ENCODE measurements around the gene CNTNAP2.

Gene CNTNAP2

GRCh38 chr7:147803151-147803550 is 1686.5 kb downstream of the CNTNAP2 start:
- Histone ChIP-seq H3K27me3 (ENCODE audit: low read length) (no peaks in the 10 kb centered on the region; the same call in 1 of the 2 replicates), H4K20me1 (ENCODE audit: low read depth, low read length) (no peaks in the 10 kb centered on the region), H3K4me3 (ENCODE audit: insufficient read depth, low read length, poor library complexity, severe bottlenecking) (no peak overlapping the region), H2AFZ (ENCODE audit: low read depth, low read length, severe bottlenecking) (no peak overlapping the region), H3F3A (ENCODE audit: insufficient read depth) (no peaks in the 10 kb centered on the region), H3K9ac (ENCODE audit: low read length) (no peak overlapping the region), H3K9me3 (ENCODE audit: insufficient read depth, low read length) (no peaks in the 10 kb centered on the region), H3K79me2 (ENCODE audit: insufficient read depth, low read length) (no peaks in the 10 kb centered on the region), H3K9me2 (replicated peaks; ENCODE audit: insufficient read depth, low read length) (no peaks in the 10 kb centered on the region), H3K36me3 (ENCODE audit: low read length) (no peaks in the 10 kb centered on the region), H3K4me2 (ENCODE audit: low read depth, low read length, poor library complexity, severe bottlenecking) (no peak overlapping the region), H3K27ac (ENCODE audit: low read depth, low read length) (no peak overlapping the region)
- TF ChIP-seq EZH2phosphoT487 (conservative IDR thresholded peaks at IDR 0.05; ENCODE audit: low read length), result no peak
- no peak for TF ChIP-seq CTCF (IDR thresholded peaks at IDR 0.05; ENCODE audit: insufficient read depth, low read length, poor library complexity, severe bottlenecking)

GRCh38 chr7:147803606-147804005 is 1687.0 kb downstream of the CNTNAP2 start:
- Histone ChIP-seq H4K20me1 (ENCODE audit: low read depth, low read length) (no peaks in the 10 kb centered on the region), H2AFZ (ENCODE audit: low read depth, low read length, severe bottlenecking) (no peak overlapping the region), H3K36me3 (ENCODE audit: low read length) (no peaks in the 10 kb centered on the region), H3K9ac (ENCODE audit: low read length) (no peak overlapping the region), H3K27ac (ENCODE audit: low read depth, low read length) (no peak overlapping the region), H3K27me3 (ENCODE audit: low read length) (no peaks in the 10 kb centered on the region; the same call in 1 of the 2 replicates), H3K9me3 (ENCODE audit: insufficient read depth, low read length) (no peaks in the 10 kb centered on the region), H3K9me2 (replicated peaks; ENCODE audit: insufficient read depth, low read length) (no peaks in the 10 kb centered on the region), H3K4me3 (ENCODE audit: insufficient read depth, low read length, poor library complexity, severe bottlenecking) (no peak overlapping the region), H3K4me2 (ENCODE audit: low read depth, low read length, poor library complexity, severe bottlenecking) (no peak overlapping the region), H3K79me2 (ENCODE audit: insufficient read depth, low read length) (no peaks in the 10 kb centered on the region), H3F3A (ENCODE audit: insufficient read depth) (no peaks in the 10 kb centered on the region)
- TF ChIP-seq CTCF (IDR thresholded peaks at IDR 0.05; ENCODE audit: insufficient read depth, low read length, poor library complexity, severe bottlenecking) (no peak), EZH2phosphoT487 (conservative IDR thresholded peaks at IDR 0.05; ENCODE audit: low read length) (no peak)

GRCh38 chr7:147804032-147804431 is 1687.4 kb downstream of the CNTNAP2 start:
- Histone ChIP-seq H3K4me2 (ENCODE audit: low read depth, low read length, poor library complexity, severe bottlenecking) (no peak overlapping the region), H3K79me2 (ENCODE audit: insufficient read depth, low read length) (no peaks in the 10 kb centered on the region), H3K27ac (ENCODE audit: low read depth, low read length) (no peak overlapping the region), H2AFZ (ENCODE audit: low read depth, low read length, severe bottlenecking) (no peak overlapping the region), H3K9me2 (replicated peaks; ENCODE audit: insufficient read depth, low read length) (no peaks in the 10 kb centered on the region), H3K9me3 (ENCODE audit: insufficient read depth, low read length) (no peaks in the 10 kb centered on the region), H4K20me1 (ENCODE audit: low read depth, low read length) (no peaks in the 10 kb centered on the region), H3K4me3 (ENCODE audit: insufficient read depth, low read length, poor library complexity, severe bottlenecking) (no peak overlapping the region), H3K9ac (ENCODE audit: low read length) (no peak overlapping the region), H3K36me3 (ENCODE audit: low read length) (no peaks in the 10 kb centered on the region), H3F3A (ENCODE audit: insufficient read depth) (no peaks in the 10 kb centered on the region), H3K27me3 (ENCODE audit: low read length) (no peaks in the 10 kb centered on the region)
- no peak for TF ChIP-seq EZH2phosphoT487 (conservative IDR thresholded peaks at IDR 0.05; ENCODE audit: low read length)
- no peak for TF ChIP-seq CTCF (IDR thresholded peaks at IDR 0.05; ENCODE audit: insufficient read depth, low read length, poor library complexity, severe bottlenecking)
